Gastrocnemius medialis (tissue), 4 donors: ENCODE results near the gene NES. TPM values are rescaled to one million over a fixed set of nuclear protein-coding genes. Genes with fewer than 3 reads are reported as not detected.
A peak's percentile ranks its signal among the peaks of the same experiment; 100 is the strongest.

Source experiments
- ATAC-seq, 2 donors: fragments of 150-250 bp; one replicate each; pipeline ENCODE4 v1.9.1; 2016
- DNase-seq, 2 donors: peaks; one replicate each; pipeline ENCODE4 v3.0.0-alpha.2; 2019
- H3K27ac ChIP-seq, 4 donors: fragments of 200-600 bp; sonication (generic); 1 replicate in 1 of 4; 2 replicates in 3 of 4; pipeline ENCODE4 v1.5.1; 2016 to 2018; ENCODE audit warnings: mild to moderate bottlenecking in 2 of 4, moderate library complexity in 1 of 4
- H3K27me3 ChIP-seq, 3 donors: fragments of 200-600 bp; sonication (generic) in 2 of 3; 1 replicate in 1 of 3; 2 replicates in 2 of 3; pipeline versions ENCODE4 v1.5.1 to v1.6.0; 2016 to 2019; ENCODE audit warnings: mild to moderate bottlenecking in 1 of 3, moderate library complexity in 1 of 3
- H3K36me3 ChIP-seq, 2 donors: fragments of 200-600 bp; sonication (generic) in 1 of 2; one replicate each; pipeline ENCODE4 v1.5.1; 2017 to 2018
- H3K4me1 ChIP-seq, 2 donors: fragments of 200-600 bp; sonication (generic) in 1 of 2; one replicate each; pipeline ENCODE4 v1.5.1; 2016 to 2017; ENCODE audit warnings: mild to moderate bottlenecking in 2 of 2
- H3K4me3 ChIP-seq, 4 donors: fragments of 200-600 bp; sonication (generic) in 3 of 4; 1 replicate in 1 of 4; 2 replicates in 3 of 4; pipeline ENCODE4 v1.5.1; 2016 to 2019; ENCODE audit warnings: mild to moderate bottlenecking in 2 of 4
- H3K9me3 ChIP-seq, 3 donors: fragments of 200-600 bp; sonication (generic) in 2 of 3; 1 replicate in 1 of 3; 2 replicates in 2 of 3; pipeline ENCODE4 v1.5.1; 2016 to 2019
- CTCF ChIP-seq, 5 experiments: fragments of 450-650 bp in 3 of 5; fragments of 200-600 bp in 2 of 5; sonication (generic) in 2 of 5; IDR thresholded peaks in 4 of 5; conservative IDR thresholded peaks in 1 of 5; 1 replicate in 4 of 5; 2 replicates in 1 of 5; pipeline ENCODE4 v1.5.1; 2016 to 2019; ENCODE audit warnings: antibody characterized with exemption in 5 of 5, mild to moderate bottlenecking in 3 of 5, moderate library complexity in 3 of 5
- POLR2A ChIP-seq, 2 donors: fragments of 450-650 bp; IDR thresholded peaks; one replicate each; pipeline ENCODE4 v1.6.1; 2017; ENCODE audit warnings: antibody characterized with exemption in 2 of 2, mild to moderate bottlenecking in 2 of 2, moderate library complexity in 2 of 2
- in situ Hi-C, 4 donors: fragments of 200-750 bp; cut with MboI; loops; one replicate each; pipeline versions ENCODE4 v1.15.0 to v1.8.0; 2017; ENCODE audit warnings: low sequenced_read_pairs in 4 of 4
- intact Hi-C: fragments of 100-400 bp; cut with DNase I; formaldehyde crosslinking; loops from one replicate; pipeline ENCODE4 v1.15.1; 2023; ENCODE audit warnings: low total_unique reads
- total RNA-seq, 4 donors: library from RNA; depleted of rRNA; stranded (reverse); fragments of >200 nt; gene quantifications; one replicate each; pipeline versions ENCODE4 v1.1.0 to v1.2.3, GENCODE V29; 2016

NES gene
- total RNA-seq, 4 donors from 2014 or later = 13.7 to 60.9 (median 26.4) TPM

GRCh38 chr1:156622581-156623297 lies 54.5 kb downstream of the NES start:
- in situ Hi-C loops (no loop called here), intact Hi-C loops (loop anchor here (5.0 kb wide), 1 partner anchor 40 kb away; no protein-coding TSS in a partner anchor)
- Histone ChIP-seq H3K27me3 (peaks cover 36 to 41% (median 40%) of the 10 kb centered on the region in 3 donors), H3K4me3 (no peak overlapping the region), H3K9me3 (no peaks in the 10 kb centered on the region), H3K36me3 (no peaks in the 10 kb centered on the region), H3K4me1 (peaks cover 11 to 18% of the 10 kb centered on the region in 2 donors), H3K27ac (no peak overlapping the region)
- ATAC-seq (no peak), DNase-seq (no peak)
- TF ChIP-seq CTCF (IDR thresholded peaks at IDR 0.05 in 4 of 5, conservative IDR thresholded peaks at IDR 0.05 in 1 of 5) = no peak
- no peak for TF ChIP-seq POLR2A (IDR thresholded peaks at IDR 0.05)

DNA sequence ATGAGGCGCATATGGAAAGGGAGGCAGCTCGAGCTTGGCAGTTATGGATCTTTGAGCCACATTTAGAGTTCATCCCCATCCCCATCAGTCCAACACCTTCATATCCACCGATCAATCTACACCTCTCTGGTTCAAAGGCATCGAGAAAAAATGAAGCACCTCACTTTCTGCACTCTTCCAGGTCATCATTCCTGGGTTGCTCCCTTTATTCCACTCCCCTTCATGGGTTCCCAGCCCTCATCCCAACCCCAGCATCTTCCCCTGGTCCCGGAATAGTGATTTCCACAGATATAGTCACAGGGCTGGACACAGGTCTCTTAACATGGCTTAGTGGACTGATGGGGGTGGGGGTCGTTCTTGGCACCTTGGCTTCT lies 57.6 kb downstream of the NES start:
- H3K27me3 ChIP-seq = peaks cover 20 to 31% (median 26%) of the 10 kb centered on the region in 3 donors
- no peak for TF ChIP-seq POLR2A (IDR thresholded peaks at IDR 0.05)
- TF ChIP-seq CTCF (IDR thresholded peaks at IDR 0.05 in 4 of 5, conservative IDR thresholded peaks at IDR 0.05 in 1 of 5) = peak in 1 of 5 experiments; percentile 3
- H3K4me1 ChIP-seq = peaks cover 7 to 14% of the 10 kb centered on the region in 2 donors
- in situ Hi-C loops (loop anchor here in 1 of 4 donors (10.0 kb wide), 1 partner anchor 235 kb away; no protein-coding TSS in a partner anchor), intact Hi-C loops (no loop called here)
- no peaks in the 10 kb centered on the region for H3K9me3 ChIP-seq
- ATAC-seq (no peak), DNase-seq (no peak)
- no peak overlapping the region for H3K4me3 ChIP-seq
- H3K27ac ChIP-seq = peak overlapping the region in 1 of 4 donors; percentile 28
- H3K36me3 ChIP-seq = no peaks in the 10 kb centered on the region

DNA sequence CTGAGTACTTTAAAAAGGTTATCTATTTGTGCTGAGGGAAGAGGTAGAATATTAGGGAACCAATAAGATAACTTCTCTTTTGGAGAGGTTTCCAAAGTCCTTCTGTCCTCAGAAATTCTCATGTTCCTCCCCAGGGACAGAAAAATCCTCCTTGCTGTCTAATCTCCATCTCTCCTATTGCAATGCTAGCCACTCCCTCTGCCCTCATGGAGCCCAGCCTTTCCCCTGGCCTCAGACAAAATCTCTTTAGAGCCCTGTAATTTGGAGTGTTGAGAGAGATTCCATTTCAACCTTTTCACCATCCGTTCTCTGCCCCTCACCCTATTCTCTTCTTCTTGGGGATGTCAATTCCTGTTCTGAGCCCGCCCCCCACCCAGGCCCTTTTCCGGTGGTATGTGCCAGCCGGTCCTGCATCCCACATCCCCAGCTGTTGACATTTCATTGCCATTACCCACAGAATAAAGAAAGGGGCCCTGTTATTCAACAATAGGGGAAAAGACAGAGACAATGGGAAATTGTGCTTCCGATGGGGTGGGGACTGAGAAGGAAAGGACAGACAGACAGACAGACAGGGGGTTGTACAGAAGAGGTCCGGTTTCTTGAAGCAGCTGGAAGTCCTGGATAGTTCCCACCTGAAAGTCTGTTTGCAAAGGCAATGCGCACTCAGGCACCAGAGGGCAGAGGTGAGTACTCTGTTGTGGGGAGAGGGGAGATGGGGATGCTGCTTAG lies 58.2 kb downstream of the NES start, which contains the start of gene HAPLN2:
Gene HAPLN2, plus strand, starts transcription at position 563 of the 729 bp plus-strand sequence. CDS start 4,076 bp downstream, outside the sequence.
- no peaks in the 10 kb centered on the region for H3K9me3 ChIP-seq
- peaks cover 14 to 26% (median 20%) of the 10 kb centered on the region in 3 donors for H3K27me3 ChIP-seq

More for the DNA sequence above, 58.2 kb downstream of the NES start, which contains the start of gene HAPLN2:
- H3K27ac ChIP-seq = peak within 1 kb of the TSS in 2 of 4 donors; percentile 28 to 47
- intact Hi-C loops (no loop called here), in situ Hi-C loops (loop anchor here in 1 of 4 donors (10.0 kb wide), 1 partner anchor 234 kb away; no protein-coding TSS in a partner anchor)
- no peak for TF ChIP-seq POLR2A (IDR thresholded peaks at IDR 0.05)
- TF ChIP-seq CTCF (IDR thresholded peaks at IDR 0.05 in 4 of 5, conservative IDR thresholded peaks at IDR 0.05 in 1 of 5) = peak in 1 of 5 experiments; percentile 36
- H3K4me1 ChIP-seq = peaks cover 1 to 9% of the 10 kb centered on the region in 2 donors
- no peak within 1 kb of the TSS for H3K4me3 ChIP-seq
- ATAC-seq = no peak
- no peak for DNase-seq
- no peaks in the 10 kb centered on the region for H3K36me3 ChIP-seq

Other genes starting within 250 kb of the NES start
- gene MEF2D, start 176.6 kb downstream of the NES start, total RNA-seq = 100 to 1,000 TPM; 129 to 260 (median 168) TPM
- under 1 TPM in 2 of 4 donors, not detected in 2; 0.20 to 0.55 TPM for gene IQGAP3, start 104.8 kb downstream of the NES start, total RNA-seq
- 1 to 10 TPM in 1 of 4 donors, not detected in 3; 3.6 TPM for gene TTC24, start 97.7 kb downstream of the NES start, total RNA-seq
- gene NAXE, start 85.6 kb downstream of the NES start, total RNA-seq = 10 to 100 TPM; 34.4 to 66.7 (median 46.0) TPM
- gene GPATCH4, start 75.9 kb downstream of the NES start, total RNA-seq = 100 to 1,000 TPM in 1 of 4 donors, 10 to 100 TPM in 3; 35.6 to 103 (median 47.6) TPM
- gene HAPLN2, start 58.0 kb downstream of the NES start, total RNA-seq = 1 to 10 TPM in 3 of 4 donors, under 1 TPM in 1; 0.53 to 6.0 (median 3.0) TPM
- gene BCAN, start 35.3 kb downstream of the NES start, total RNA-seq = under 1 TPM in 2 of 4 donors, not detected in 2; 0.26 to 0.29 TPM
- gene CRABP2, start 28.2 kb upstream of the NES start, total RNA-seq = 1 to 10 TPM in 1 of 4 donors, under 1 TPM in 1, not detected in 2; 0.98 to 1.3 TPM
- 10 to 100 TPM; 12.9 to 28.0 (median 17.6) TPM for gene METTL25B, start 51.1 kb upstream of the NES start, total RNA-seq
- gene ISG20L2, start 51.4 kb upstream of the NES start, total RNA-seq = 10 to 100 TPM in 3 of 4 donors, 1 to 10 TPM in 1; 9.5 to 16.4 (median 15.1) TPM
- 100 to 1,000 TPM in 3 of 4 donors, 10 to 100 TPM in 1; 54.9 to 121 (median 102) TPM for gene MRPL24, start 63.7 kb upstream of the NES start, total RNA-seq
- gene HDGF, start 74.3 kb upstream of the NES start, total RNA-seq = 100 to 1,000 TPM; 154 to 281 (median 240) TPM
- 10 to 100 TPM; 42.8 to 62.3 (median 46.5) TPM for gene PRCC, start 90.1 kb upstream of the NES start, total RNA-seq
- 1 to 10 TPM in 1 of 4 donors, under 1 TPM in 1, not detected in 2; 0.82 to 1.1 TPM for gene SH2D2A, start 139.4 kb upstream of the NES start, total RNA-seq
- gene INSRR, start 181.7 kb upstream of the NES start, total RNA-seq = not detected
- gene NTRK1, start 183.5 kb upstream of the NES start, total RNA-seq = under 1 TPM in 2 of 4 donors, not detected in 2; 0.13 to 0.22 TPM
- 10 to 100 TPM in 1 of 4 donors, 1 to 10 TPM in 3; 4.3 to 11.2 (median 6.0) TPM for gene PEAR1, start 216.3 kb upstream of the NES start, total RNA-seq
- not detected for gene LRRC71, start 243.2 kb upstream of the NES start, total RNA-seq